GM10248 (cell line): ENCODE measurements around the gene C14orf180.

ENCODE experiments used
- CTCF ChIA-PET: fragments of 300-600 bp; sonication (Branson Sonifier 250); formaldehyde crosslinking; extraction: SDS; loops from one replicate; lab custom pipeline; 2021; ENCODE audit warnings: antibody characterized with exemption; lab: Yijun Ruan, JAX
- POLR2A ChIA-PET: fragments of 350-650 bp; sonication (Branson Sonifier 250); formaldehyde crosslinking; extraction: SDS; loops from one replicate; lab custom pipeline; 2020; ENCODE audit warnings: antibody characterized with exemption; lab: Yijun Ruan, JAX
- DNase-seq: peaks from one replicate; pipeline ENCODE4 v3.0.0; 2012; ENCODE audit errors: extremely low spot score
- TF ChIP-seq, protein P1 (sequence below): IDR thresholded peaks from 2 replicates; pipeline ENCODE4 v1.5.1; 2012; ENCODE audit warnings: mild to moderate bottlenecking, low read depth; ENCODE audit errors: extremely low read depth, missing control alignments, control extremely low read depth

Gene C14orf180

DNA sequence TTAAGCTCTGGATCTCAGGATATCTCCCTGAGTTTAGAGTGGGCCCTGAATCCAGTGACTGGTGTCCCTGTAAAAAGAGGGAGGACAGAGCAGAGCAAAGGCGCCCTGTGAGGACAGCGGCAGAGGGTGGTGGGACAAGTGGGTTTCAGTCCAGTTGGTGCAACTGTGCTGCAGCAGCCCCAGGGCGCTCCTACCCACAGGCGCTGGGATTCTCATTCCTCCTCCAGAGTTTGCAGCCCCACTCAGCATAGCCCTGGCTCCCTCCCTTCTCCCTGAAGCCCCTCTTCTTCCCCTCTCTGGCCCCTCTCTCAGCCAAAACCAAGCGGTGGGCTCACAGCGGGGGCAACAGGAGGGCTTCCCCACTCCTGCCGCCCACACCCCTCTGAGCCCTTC is 23.4 kb downstream of the C14orf180 start:
- TF ChIP-seq, protein P1, sequence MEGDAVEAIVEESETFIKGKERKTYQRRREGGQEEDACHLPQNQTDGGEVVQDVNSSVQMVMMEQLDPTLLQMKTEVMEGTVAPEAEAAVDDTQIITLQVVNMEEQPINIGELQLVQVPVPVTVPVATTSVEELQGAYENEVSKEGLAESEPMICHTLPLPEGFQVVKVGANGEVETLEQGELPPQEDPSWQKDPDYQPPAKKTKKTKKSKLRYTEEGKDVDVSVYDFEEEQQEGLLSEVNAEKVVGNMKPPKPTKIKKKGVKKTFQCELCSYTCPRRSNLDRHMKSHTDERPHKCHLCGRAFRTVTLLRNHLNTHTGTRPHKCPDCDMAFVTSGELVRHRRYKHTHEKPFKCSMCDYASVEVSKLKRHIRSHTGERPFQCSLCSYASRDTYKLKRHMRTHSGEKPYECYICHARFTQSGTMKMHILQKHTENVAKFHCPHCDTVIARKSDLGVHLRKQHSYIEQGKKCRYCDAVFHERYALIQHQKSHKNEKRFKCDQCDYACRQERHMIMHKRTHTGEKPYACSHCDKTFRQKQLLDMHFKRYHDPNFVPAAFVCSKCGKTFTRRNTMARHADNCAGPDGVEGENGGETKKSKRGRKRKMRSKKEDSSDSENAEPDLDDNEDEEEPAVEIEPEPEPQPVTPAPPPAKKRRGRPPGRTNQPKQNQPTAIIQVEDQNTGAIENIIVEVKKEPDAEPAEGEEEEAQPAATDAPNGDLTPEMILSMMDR, result no peak
- POLR2A ChIA-PET, result no interaction called here
- no peak for DNase-seq
- CTCF ChIA-PET, result no interaction called here

GRCh38 chr14:104603711-104604401 is 24.3 kb downstream of the C14orf180 start:
- ChIA-PET POLR2A (no interaction called here), CTCF (no interaction called here)
- DNase-seq, result no peak
- TF ChIP-seq, protein P1, result no peak

DNA sequence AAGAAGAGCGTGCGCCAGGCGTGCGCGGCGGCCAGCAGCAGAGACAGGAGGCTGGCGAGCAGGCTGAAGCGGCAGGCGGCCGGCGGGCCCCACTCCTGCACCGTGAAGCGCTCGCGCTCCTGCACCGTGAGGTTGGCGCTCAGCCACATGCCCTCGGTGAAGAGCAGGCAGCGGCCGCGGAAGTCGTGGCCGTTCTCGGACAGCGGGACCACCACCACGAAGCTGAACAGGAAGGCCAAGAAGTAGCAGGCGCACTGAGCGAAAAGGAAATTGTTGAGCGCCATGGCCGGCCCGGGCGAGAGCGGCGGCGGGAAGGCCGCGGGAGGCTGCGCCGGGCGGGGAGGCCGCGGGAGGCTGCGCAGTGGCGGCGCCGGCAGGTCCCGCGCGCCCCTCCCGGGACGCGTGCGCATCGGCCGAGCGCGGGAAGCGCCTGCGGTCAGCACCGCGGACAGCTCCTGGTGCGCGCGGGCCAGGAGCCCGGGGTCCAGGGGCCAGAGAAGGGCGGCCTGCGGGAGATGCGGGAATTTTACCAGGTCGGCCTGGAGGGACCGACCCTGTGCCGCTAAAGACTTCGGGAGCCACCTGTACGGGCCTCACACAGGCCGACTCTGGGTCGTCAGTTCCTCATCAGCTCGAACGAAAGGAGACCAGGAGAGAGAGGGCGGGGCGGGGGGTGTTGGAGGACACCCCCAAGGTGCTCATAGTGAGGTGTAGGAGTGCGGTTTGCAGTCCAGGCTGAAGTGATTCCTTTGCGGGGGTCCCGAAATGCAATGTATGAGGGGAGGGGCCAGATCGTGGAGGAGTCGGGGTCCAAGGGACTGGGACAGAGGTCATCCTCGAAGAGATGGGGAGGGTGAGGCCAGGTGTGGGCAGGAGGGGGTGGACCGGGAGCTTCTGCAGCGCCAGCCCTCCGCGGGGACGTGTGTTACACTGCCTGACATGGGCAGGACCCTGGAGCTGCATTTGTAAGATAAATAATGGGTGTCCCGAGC is 25.2 kb downstream of the C14orf180 start, which contains the start of gene TMEM179:
TMEM179 (minus strand) TSS at position 315 of the 992 bp plus-strand sequence; CDS start at position 284, 31 bp downstream.
- TF ChIP-seq, protein P1, result no peak
- peak; percentile 41 for DNase-seq
- CTCF ChIA-PET, result no interaction called here
- POLR2A ChIA-PET, result no interaction called here

GRCh38 chr14:104609666-104610065 is 30.1 kb downstream of the C14orf180 start:
- CTCF ChIA-PET, result no interaction called here
- TF ChIP-seq, protein P1, result no peak

GRCh38 chr14:104610749-104611310 is 31.3 kb downstream of the C14orf180 start:
- CTCF ChIA-PET, result no interaction called here
- TF ChIP-seq, protein P1, result no peak
- POLR2A ChIA-PET, result no interaction called here
- DNase-seq, result no peak

More at GRCh38 chr14:104609666-104610065, 30.1 kb downstream of the C14orf180 start:
- POLR2A ChIA-PET, result no interaction called here
- DNase-seq, result no peak

DNA sequence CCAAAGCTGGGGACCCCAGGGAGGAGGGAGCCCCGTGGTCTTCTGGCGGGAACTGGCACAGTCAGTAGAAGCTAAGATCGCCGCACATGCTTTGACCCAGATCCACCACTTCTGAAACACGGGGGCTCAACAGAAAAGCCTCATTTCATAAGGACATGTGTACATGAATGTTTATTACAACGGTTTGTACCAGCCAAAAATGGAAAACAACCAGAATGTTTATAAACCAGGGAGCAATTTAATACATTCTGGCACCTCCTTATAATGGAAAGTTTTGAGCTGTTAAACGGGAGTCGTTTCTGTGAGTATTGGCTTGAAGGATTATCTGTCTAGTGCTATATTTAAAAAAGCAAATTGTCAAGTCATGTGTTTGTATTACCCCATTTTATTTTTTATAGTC is 32.3 kb downstream of the C14orf180 start:
- ChIA-PET CTCF (interaction anchor here (0.7 kb wide), 1 partner anchor 69 kb away, joined by 3 read pairs; no protein-coding TSS in a partner anchor), POLR2A (no interaction called here)
- TF ChIP-seq, protein P1, result no peak
- DNase-seq, result no peak
